OCI-LY1 (cell line): Measurements from ENCODE around the gene MMEL1.
"Not testable (repeated sequence)": the region's sequence is repeated elsewhere in the genome, so short reads cannot be mapped to it uniquely, and the experiment has no call there.

Experiments
- H2AFZ ChIP-seq: fragments of 200-600 bp; sonication (generic), shearing (Covaris generic); 2 replicates; pipeline ENCODE4 v1.6.0; 2014; ENCODE audit warnings: antibody characterized with exemption, mild to moderate bottlenecking, low read length
- H3F3A ChIP-seq: fragments of 200-600 bp; sonication (generic), shearing (Covaris generic); 2 replicates; pipeline ENCODE4 v1.6.0; 2014; ENCODE audit warnings: mild to moderate bottlenecking, antibody characterized with exemption, low read length, moderate library complexity; ENCODE audit not compliant: insufficient read depth
- H3K27ac ChIP-seq: fragments of 200-600 bp; sonication (generic); 2 replicates; pipeline ENCODE4 v1.5.1; 2014; ENCODE audit warnings: low read length, mixed run types, mild to moderate bottlenecking, low read depth; ENCODE audit not compliant: poor library complexity, severe bottlenecking
- H3K27me3 ChIP-seq: fragments of 200-600 bp; sonication (generic); 2 replicates; pipeline ENCODE4 v1.6.0; 2014; ENCODE audit warnings: antibody characterized with exemption, mild to moderate bottlenecking, low read length, moderate library complexity; ENCODE audit not compliant: insufficient read depth
- H3K36me3 ChIP-seq: fragments of 200-600 bp; sonication (generic); 2 replicates; pipeline ENCODE4 v1.6.1; 2014; ENCODE audit warnings: mild to moderate bottlenecking, antibody characterized with exemption, low read length, moderate library complexity, mixed read lengths; ENCODE audit not compliant: insufficient read depth
- H3K4me1 ChIP-seq: fragments of 200-600 bp; sonication (generic); 2 replicates; pipeline ENCODE4 v1.5.1; 2014; ENCODE audit warnings: mild to moderate bottlenecking, low read length, moderate library complexity; ENCODE audit not compliant: insufficient read depth, severe bottlenecking
- H3K4me2 ChIP-seq: fragments of 200-600 bp; sonication (generic), shearing (Covaris generic); 2 replicates; pipeline ENCODE4 v1.6.1; 2014; ENCODE audit warnings: low read length
- H3K4me3 ChIP-seq: fragments of 200-600 bp; sonication (generic); 2 replicates; pipeline ENCODE4 v1.5.1; 2014; ENCODE audit warnings: low read length, low read depth, mild to moderate bottlenecking, mixed read lengths; ENCODE audit not compliant: poor library complexity, severe bottlenecking
- H3K79me2 ChIP-seq: fragments of 200-600 bp; shearing (Covaris generic); 2 replicates; pipeline ENCODE4 v1.6.1; 2016; ENCODE audit warnings: mixed run types, low read length, mixed read lengths; ENCODE audit not compliant: insufficient read depth
- H3K9ac ChIP-seq: fragments of 200-600 bp; sonication (generic), shearing (Covaris generic); 2 replicates; pipeline ENCODE4 v1.6.1; 2014; ENCODE audit warnings: mild to moderate bottlenecking, low read length, mixed read lengths
- H3K9me2 ChIP-seq: fragments of 200-600 bp; sonication (generic), shearing (Covaris generic); 2 replicates; pipeline ENCODE4 v1.6.1; 2014; ENCODE audit warnings: low read depth, mild to moderate bottlenecking, low read length, mixed read lengths
- H3K9me3 ChIP-seq: fragments of 200-600 bp; shearing (Covaris generic); 2 replicates; pipeline ENCODE4 v1.6.1; 2014; ENCODE audit warnings: low read length, mixed read lengths
- H4K20me1 ChIP-seq: fragments of 200-600 bp; sonication (generic), shearing (Covaris generic); 2 replicates; pipeline ENCODE4 v1.6.0; 2016; ENCODE audit warnings: mild to moderate bottlenecking, low read length; ENCODE audit not compliant: insufficient read depth
- CTCF ChIP-seq: fragments of 200-600 bp; sonication (generic), shearing (Covaris generic); IDR thresholded peaks from 2 replicates; pipeline ENCODE4 v1.5.1; 2017; ENCODE audit warnings: mild to moderate bottlenecking, antibody characterized with exemption, low read length, moderate library complexity, mixed read lengths
- EZH2 ChIP-seq: fragments of 200-600 bp; sonication (generic), shearing (Covaris generic); IDR thresholded peaks from 2 replicates; pipeline ENCODE4 v1.8.0; 2017; ENCODE audit warnings: borderline replicate concordance, mixed run types, mild to moderate bottlenecking, antibody characterized with exemption, low read length, moderate library complexity, mixed read lengths

The MMEL1 gene

GRCh38 chr1:2628191-2628932 is 4.5 kb downstream of the MMEL1 start:
- Histone ChIP-seq H4K20me1 (no peaks in the 10 kb centered on the region), H3K9me2 (no peaks in the 10 kb centered on the region), H3K9ac (no peak overlapping the region), H3K27ac (no peak overlapping the region), H2AFZ (no peak overlapping the region), H3K36me3 (no peaks in the 10 kb centered on the region), H3F3A (no peaks in the 10 kb centered on the region), H3K4me1 (no peaks in the 10 kb centered on the region), H3K4me2 (no peak overlapping the region), H3K79me2 (no peaks in the 10 kb centered on the region), H3K9me3 (no peaks in the 10 kb centered on the region), H3K4me3 (no peak overlapping the region), H3K27me3 (no peaks in the 10 kb centered on the region)
- TF ChIP-seq CTCF = no peak
- no peak for TF ChIP-seq EZH2

GRCh38 chr1:2627746-2628145 is 5.1 kb downstream of the MMEL1 start:
- Histone ChIP-seq H2AFZ (no peak overlapping the region), H3K4me2 (no peak overlapping the region), H3F3A (no peaks in the 10 kb centered on the region), H3K9me3 (no peaks in the 10 kb centered on the region), H3K27ac (no peak overlapping the region), H4K20me1 (no peaks in the 10 kb centered on the region), H3K4me3 (no peak overlapping the region), H3K79me2 (no peaks in the 10 kb centered on the region), H3K36me3 (no peaks in the 10 kb centered on the region), H3K27me3 (no peaks in the 10 kb centered on the region), H3K9me2 (no peaks in the 10 kb centered on the region), H3K9ac (no peak overlapping the region), H3K4me1 (no peaks in the 10 kb centered on the region)
- TF ChIP-seq CTCF (no peak), EZH2 (no peak)

GRCh38 chr1:2625748-2626147 is 7.1 kb downstream of the MMEL1 start:
- not testable (repeated sequence) for H3K36me3 ChIP-seq, H3K4me3 ChIP-seq, H3K9me3 ChIP-seq, H3K4me1 ChIP-seq, H3K27ac ChIP-seq, H3K79me2 ChIP-seq, H3F3A ChIP-seq, H2AFZ ChIP-seq, H3K9ac ChIP-seq, H3K27me3 ChIP-seq, H3K4me2 ChIP-seq, H4K20me1 ChIP-seq, H3K9me2 ChIP-seq

DNA sequence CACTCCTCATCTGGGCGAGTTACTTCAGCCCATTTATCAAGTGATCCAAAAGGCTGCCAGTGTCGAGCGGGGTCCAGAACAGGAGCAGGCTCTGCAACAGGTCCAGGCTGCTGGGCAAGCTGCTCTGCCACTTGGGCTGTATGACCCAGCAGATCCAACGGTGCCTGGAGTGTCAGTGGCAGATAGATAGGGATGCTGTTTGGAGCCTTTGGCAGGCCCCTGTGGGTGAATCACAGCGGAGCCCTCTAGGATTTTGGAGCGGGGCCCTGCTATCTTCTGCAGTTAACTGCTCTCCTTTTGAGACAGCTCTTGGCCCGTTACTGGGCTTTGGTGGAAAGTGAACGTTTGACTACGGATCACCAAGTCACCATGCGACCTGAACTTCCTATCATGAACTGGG is 7.5 kb downstream of the MMEL1 start:
- no peak overlapping the region for H2AFZ ChIP-seq
- no peaks in the 10 kb centered on the region for H3K79me2 ChIP-seq
- H3K36me3 ChIP-seq = no peaks in the 10 kb centered on the region
- H4K20me1 ChIP-seq = no peaks in the 10 kb centered on the region
- TF ChIP-seq CTCF = no peak
- no peak for TF ChIP-seq EZH2
- H3K4me1 ChIP-seq = no peaks in the 10 kb centered on the region
- no peak overlapping the region for H3K4me2 ChIP-seq
- H3F3A ChIP-seq = no peaks in the 10 kb centered on the region
- H3K4me3 ChIP-seq = no peak overlapping the region
- H3K9me2 ChIP-seq = no peaks in the 10 kb centered on the region
- no peak overlapping the region for H3K27ac ChIP-seq
- H3K27me3 ChIP-seq = no peaks in the 10 kb centered on the region; the same call in 1 of the 2 replicates
- no peaks in the 10 kb centered on the region for H3K9me3 ChIP-seq
- no peak overlapping the region for H3K9ac ChIP-seq
